Omental fat pad (tissue), 4 donors: Measurements from ENCODE around the gene CANX. TPM values are rescaled to one million over a fixed set of nuclear protein-coding genes. Genes with fewer than 3 reads are reported as not detected.

Source experiments
- ATAC-seq: fragments of 150-250 bp; one replicate; pipeline ENCODE4 v1.9.1; 2016; ENCODE audit warnings: mild to moderate bottlenecking, moderate library complexity; ENCODE audit not compliant: low FRiP score
- DNase-seq: peaks from one replicate; pipeline ENCODE4 v3.0.0-alpha.2; 2019; ENCODE audit warnings: low spot score
- total RNA-seq, 4 donors: library from RNA; depleted of rRNA; stranded (reverse); fragments of >200 nt; gene quantifications; one replicate each; pipeline ENCODE4 v1.1.0, GENCODE V29; 2016
- TF ChIP-seq, protein P1 (sequence below), 3 donors: fragments of 450-650 bp; IDR thresholded peaks; one replicate each; pipeline ENCODE4 v1.5.1; 2016 to 2017; ENCODE audit warnings: antibody characterized with exemption in 3 of 3, mild to moderate bottlenecking in 3 of 3, moderate library complexity in 2 of 3

Gene CANX
- total RNA-seq, 4 donors from 2014 or later = 269 to 487 (median 358) TPM

GRCh38 chr5:179749857-179750508, 51.2 kb downstream of the CANX start:
- no peak for ATAC-seq
- TF ChIP-seq, protein P1, sequence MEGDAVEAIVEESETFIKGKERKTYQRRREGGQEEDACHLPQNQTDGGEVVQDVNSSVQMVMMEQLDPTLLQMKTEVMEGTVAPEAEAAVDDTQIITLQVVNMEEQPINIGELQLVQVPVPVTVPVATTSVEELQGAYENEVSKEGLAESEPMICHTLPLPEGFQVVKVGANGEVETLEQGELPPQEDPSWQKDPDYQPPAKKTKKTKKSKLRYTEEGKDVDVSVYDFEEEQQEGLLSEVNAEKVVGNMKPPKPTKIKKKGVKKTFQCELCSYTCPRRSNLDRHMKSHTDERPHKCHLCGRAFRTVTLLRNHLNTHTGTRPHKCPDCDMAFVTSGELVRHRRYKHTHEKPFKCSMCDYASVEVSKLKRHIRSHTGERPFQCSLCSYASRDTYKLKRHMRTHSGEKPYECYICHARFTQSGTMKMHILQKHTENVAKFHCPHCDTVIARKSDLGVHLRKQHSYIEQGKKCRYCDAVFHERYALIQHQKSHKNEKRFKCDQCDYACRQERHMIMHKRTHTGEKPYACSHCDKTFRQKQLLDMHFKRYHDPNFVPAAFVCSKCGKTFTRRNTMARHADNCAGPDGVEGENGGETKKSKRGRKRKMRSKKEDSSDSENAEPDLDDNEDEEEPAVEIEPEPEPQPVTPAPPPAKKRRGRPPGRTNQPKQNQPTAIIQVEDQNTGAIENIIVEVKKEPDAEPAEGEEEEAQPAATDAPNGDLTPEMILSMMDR (IDR thresholded peaks at IDR 0.05) = no peak
- no peak for DNase-seq

DNA sequence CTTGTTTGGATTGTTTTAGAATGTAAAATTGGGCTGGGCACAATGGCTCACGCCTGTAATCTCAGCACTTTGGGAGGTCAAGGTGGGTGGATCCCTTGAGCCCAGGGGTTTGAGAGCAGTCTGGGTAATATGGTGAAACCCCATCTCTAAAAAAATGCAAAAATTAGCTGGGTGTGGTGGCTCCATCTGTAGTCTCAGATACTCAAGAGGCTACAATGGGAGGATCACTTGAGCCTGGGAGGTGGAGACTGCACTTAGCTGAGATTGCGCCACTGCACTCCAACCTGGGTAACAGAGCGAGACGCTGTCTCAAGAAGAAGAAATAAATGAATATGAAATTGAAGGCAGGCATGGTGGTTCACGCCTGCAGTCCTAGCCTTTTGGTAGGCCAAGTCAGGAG, 55.2 kb downstream of the CANX start:
- ATAC-seq (no peak), DNase-seq (no peak)
- TF ChIP-seq, protein P1 (IDR thresholded peaks at IDR 0.05) = no peak

GRCh38 chr5:179755022-179755421, 56.3 kb downstream of the CANX start:
- DNase-seq (no peak), ATAC-seq (no peak)
- TF ChIP-seq, protein P1 (IDR thresholded peaks at IDR 0.05) = no peak

- TF ChIP-seq, protein P1 (IDR thresholded peaks at IDR 0.05) = no peak
- ATAC-seq = no peak
- DNase-seq = no peak
Observed at GRCh38 chr5:179758955-179759354, 60.2 kb downstream of the CANX start.

DNA sequence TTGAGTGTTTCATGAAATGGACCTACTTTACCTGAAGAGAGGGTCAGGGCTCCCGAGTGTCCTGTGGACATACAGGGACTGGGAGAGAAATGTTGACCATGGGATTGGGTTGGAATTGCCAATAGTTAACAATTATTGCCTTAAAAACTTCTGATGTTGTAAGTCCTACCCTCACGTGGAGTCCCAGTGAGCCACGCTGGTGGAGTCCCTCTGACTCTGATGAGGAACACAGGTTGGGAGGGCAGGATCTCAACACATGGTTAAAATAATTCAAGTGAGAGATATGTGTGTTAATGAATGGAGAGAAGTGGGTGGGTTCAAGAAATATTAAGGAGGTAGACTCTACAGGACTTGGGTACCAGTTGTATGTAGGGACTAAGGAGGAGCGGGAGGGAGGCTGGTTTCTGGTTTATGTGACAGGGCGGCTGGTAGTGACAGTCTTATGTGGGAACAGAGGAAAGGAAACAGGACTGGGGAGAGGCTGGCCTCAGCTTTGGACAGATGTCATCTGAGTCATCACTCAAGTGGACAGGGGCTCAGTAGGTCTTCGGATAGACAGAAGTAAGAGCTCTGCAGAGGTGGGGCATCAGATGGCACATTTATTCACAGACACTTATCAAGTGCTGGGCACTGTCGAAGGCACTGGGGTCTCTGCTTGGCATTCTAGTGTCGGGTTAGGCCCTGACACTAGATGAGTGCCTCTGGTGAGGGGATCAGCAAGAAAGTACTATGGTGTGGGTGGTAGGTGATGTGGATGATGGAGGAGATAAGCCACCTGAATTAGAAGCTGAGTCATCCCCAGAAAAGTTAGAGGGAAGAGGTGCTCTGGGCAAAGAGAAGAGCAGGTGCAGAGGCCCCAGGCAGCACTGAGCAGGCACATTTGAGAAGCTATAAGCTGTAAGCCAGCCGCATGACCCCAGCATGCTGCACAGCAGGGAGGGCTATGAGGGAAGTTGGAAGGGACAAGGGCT, 61.1 kb downstream of the CANX start:
- TF ChIP-seq, protein P1 (IDR thresholded peaks at IDR 0.05) = no peak
- ATAC-seq = no peak
- DNase-seq = no peak

DNA sequence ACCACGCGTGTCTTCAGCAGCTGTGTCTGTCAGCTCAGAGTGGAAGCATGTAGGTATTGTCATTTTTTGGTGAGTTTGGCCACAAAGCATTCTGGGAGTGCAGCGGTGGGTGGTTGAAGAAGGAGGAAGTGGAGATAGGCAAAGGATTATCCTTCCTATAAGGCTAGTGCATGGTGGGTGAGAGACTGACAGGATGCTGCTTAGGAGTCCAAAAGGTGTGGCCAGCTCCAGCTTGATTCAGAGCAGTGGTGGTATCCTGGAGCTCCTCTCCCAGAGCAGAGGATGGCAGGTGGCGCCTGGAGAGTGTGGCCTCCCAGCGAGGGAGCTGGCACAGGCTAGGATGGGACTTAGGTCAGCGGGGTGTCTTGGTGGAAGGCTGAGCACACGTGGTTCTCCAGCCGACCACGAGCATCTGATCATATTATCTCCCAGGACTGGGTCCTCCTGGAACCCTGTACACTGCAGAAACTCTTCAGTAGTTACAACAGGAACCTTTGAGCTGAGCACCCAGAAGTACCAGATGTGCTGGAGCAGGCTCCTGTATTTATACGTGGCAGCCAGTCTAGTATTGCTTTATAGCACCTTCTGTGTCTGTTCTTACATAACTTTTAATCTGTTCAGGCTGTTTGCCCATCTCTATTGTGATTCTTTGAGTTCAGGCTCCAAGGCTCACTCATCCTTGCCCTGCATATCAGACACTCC, 63.5 kb downstream of the CANX start:
- ATAC-seq = no peak
- TF ChIP-seq, protein P1 (IDR thresholded peaks at IDR 0.05) = no peak
- DNase-seq = no peak
